GM12864 (cell line): Measurements from ENCODE around the gene FERMT3.

Source experiments
- DNase-seq: peaks from one replicate; pipeline ENCODE4 v3.0.0-alpha.2; 2011; ENCODE audit warnings: low read depth
- H3K4me3 ChIP-seq: 2 replicates; pipeline ENCODE4 v1.5.1; 2011; ENCODE audit warnings: mild to moderate bottlenecking, low read depth, low read length, control low read depth
- CTCF ChIP-seq: IDR thresholded peaks from 2 replicates; pipeline ENCODE4 v1.5.1; 2011; ENCODE audit warnings: low read depth, mild to moderate bottlenecking, moderate library complexity, low read length, control low read depth, inconsistent platforms; ENCODE audit errors: missing control alignments

FERMT3 gene

GRCh38 chr11:64192434-64192833 lies 14.1 kb upstream of the FERMT3 start:
- no peak for TF ChIP-seq CTCF
- no peak for DNase-seq
- no peak overlapping the region for H3K4me3 ChIP-seq

GRCh38 chr11:64196626-64197025 lies 9.9 kb upstream of the FERMT3 start:
- no peak for TF ChIP-seq CTCF
- DNase-seq, result no peak
- no peak overlapping the region for H3K4me3 ChIP-seq

GRCh38 chr11:64198511-64198910 lies 8.0 kb upstream of the FERMT3 start:
- DNase-seq, result no peak
- no peak overlapping the region for H3K4me3 ChIP-seq
- no peak for TF ChIP-seq CTCF

GRCh38 chr11:64201543-64201942 lies 5.0 kb upstream of the FERMT3 start:
- no peak overlapping the region for H3K4me3 ChIP-seq
- DNase-seq, result no peak
- no peak for TF ChIP-seq CTCF

GRCh38 chr11:64202992-64203391 lies 3.5 kb upstream of the FERMT3 start:
- no peak for TF ChIP-seq CTCF
- DNase-seq, result no peak
- no peak overlapping the region for H3K4me3 ChIP-seq

GRCh38 chr11:64203421-64204079 lies 3.0 kb upstream of the FERMT3 start:
- H3K4me3 ChIP-seq, result no peak overlapping the region
- TF ChIP-seq CTCF, result no peak
- no peak for DNase-seq

- no peak overlapping the region for H3K4me3 ChIP-seq
- TF ChIP-seq CTCF, result no peak
- DNase-seq, result no peak
Observed at GRCh38 chr11:64204080-64204440, 2.5 kb upstream of the FERMT3 start.
